Dermis lymphatic vessel endothelial cell (primary cell): ENCODE data around the gene SMC4. TPM values are rescaled to one million over a fixed set of nuclear protein-coding genes. Genes with fewer than 3 reads are reported as not detected.

ENCODE experiments used
- total RNA-seq: library from RNA; depleted of rRNA; stranded (reverse); fragments of >200 nt; gene quantifications from 2 replicates; pipeline ENCODE4 v1.2.1, GENCODE V29; 2014

Gene SMC4
- total RNA-seq = 37.4 and 50.1 TPM in 2 replicates

DNA sequence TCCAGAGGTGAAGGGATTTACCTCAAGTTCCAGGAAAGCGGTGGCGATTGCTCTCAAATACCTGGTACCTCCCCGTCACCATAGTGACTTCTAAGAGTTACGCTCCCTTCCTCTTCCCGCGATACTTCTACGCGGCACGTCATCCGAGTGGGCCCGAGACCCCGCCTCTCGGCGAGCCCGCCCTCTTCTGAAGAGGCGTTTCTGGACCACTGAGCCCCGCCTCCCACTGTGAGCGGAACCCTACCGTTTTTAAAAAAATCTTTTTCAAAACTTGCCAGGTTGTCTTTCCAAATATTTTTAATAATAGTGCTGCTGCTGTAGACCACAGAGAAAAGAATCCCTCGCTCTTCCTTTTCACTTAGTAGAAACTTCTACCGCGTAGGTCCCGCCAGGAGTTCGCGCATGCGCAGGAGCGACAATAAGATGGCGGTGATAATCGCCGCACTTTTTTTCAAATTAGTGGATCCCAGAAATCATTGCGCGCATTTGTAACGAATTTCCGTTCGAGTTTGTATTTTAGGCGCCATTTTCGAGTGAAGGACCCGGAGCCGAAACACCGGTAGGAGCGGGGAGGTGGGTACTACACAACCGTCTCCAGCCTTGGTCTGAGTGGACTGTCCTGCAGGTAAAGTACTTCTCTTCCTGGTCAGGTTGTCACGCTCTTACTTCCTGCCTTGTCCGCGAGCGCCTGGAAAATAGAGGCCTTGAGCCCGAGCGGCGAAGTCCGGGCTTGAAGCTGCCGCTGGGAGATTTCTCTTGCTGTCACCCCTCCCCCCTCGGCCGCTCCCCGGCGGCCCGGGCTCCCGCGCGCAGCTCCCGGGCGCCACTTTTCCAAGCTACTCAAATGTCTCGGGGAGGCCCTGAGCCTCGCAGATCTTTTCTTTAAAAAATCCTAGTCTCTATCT lies at the start of gene SMC4, which contains the start of gene IFT80:
Gene SMC4 (plus strand): TSS at position 526 of the 905 bp plus-strand sequence. CDS start 1,177 bp downstream, outside the sequence.
Gene IFT80 (minus strand): TSS at position 101 of the 905 bp plus-strand sequence. CDS start 14,625 bp downstream, outside the sequence.

GRCh38 chr3:160449636-160450598 lies 50.5 kb downstream of the SMC4 start, which contains the start of gene TRIM59:
TSS of gene TRIM59 (minus strand) at chr3:160449786. CDS start at chr3:160439183, 10,603 bp downstream.

Other genes with a start within 250 kb of the SMC4 start
- under 0.01 and 0.09 TPM in 2 replicates for gene C3orf80, start 174.2 kb upstream of the SMC4 start, total RNA-seq
- 25.2 and 30.1 TPM in 2 replicates for gene IFT80, start 425 bp upstream of the SMC4 start, total RNA-seq
- 15.9 and 19.0 TPM in 2 replicates for gene TRIM59, start 50.1 kb downstream of the SMC4 start, total RNA-seq
- 22.8 and 25.4 TPM in 2 replicates for gene KPNA4, start 165.9 kb downstream of the SMC4 start, total RNA-seq